Mucosa of descending colon (tissue), 3 donors: ENCODE results near the gene RBFOX2. TPM values are rescaled to one million over a fixed set of nuclear protein-coding genes. Genes with fewer than 3 reads are reported as not detected.

ENCODE experiments used
- ATAC-seq: fragments of 200-7000 bp; cut with Tn5 transposase; one replicate; pipeline ENCODE4 v1.9.1; 2020; ENCODE audit warnings: mild to moderate bottlenecking, moderate library complexity
- DNase-seq, 3 donors: peaks; one replicate each; pipeline ENCODE4 v3.0.0-alpha.2; 2020
- H3K36me3 ChIP-seq: fragments of 200-600 bp; one replicate; pipeline ENCODE4 v1.8.0; 2021; ENCODE audit warnings: low read depth, mild to moderate bottlenecking
- H3K4me1 ChIP-seq: fragments of 200-600 bp; one replicate; pipeline ENCODE4 v1.8.0; 2021; ENCODE audit warnings: low read depth, mild to moderate bottlenecking
- H3K4me3 ChIP-seq: fragments of 200-600 bp; one replicate; pipeline ENCODE4 v1.8.0; 2021; ENCODE audit warnings: mild to moderate bottlenecking
- H3K9me3 ChIP-seq: fragments of 200-600 bp; one replicate; pipeline ENCODE4 v1.8.0; 2021; ENCODE audit warnings: mild to moderate bottlenecking
- intact Hi-C, 2 donors: fragments of 100-400 bp; cut with DNase I in 1 of 2; cut with micrococcal nuclease in 1 of 2; formaldehyde crosslinking; loops; one replicate each; pipeline versions ENCODE4 v1.11.0 to v1.11.1; 2022; cut with DNase I, micrococcal nuclease
- total RNA-seq, 3 donors: library from RNA; stranded (reverse); fragmentation: NEBNext Ultra II Directional in 2 of 3; extraction: Animal tissue kit (Norgen Biotek cat#: 25700) in 2 of 3; gene quantifications; one replicate each; pipeline versions ENCODE4 v1.2.1 to v1.2.4, GENCODE V29; 2021 to 2023
- TF ChIP-seq, protein P1 (sequence below): fragments of 200-600 bp; IDR thresholded peaks from one replicate; pipeline ENCODE4 v1.8.0; 2022; ENCODE audit warnings: antibody characterized with exemption, mild to moderate bottlenecking
- donor health status: DM: no; HTN: no; CAD: no; lungs with moderate emphysema.
- donor health status: DM: no; HTN: no; CAD: no.
- donor health status: DM: no; HTN: yes; CAD: no.

RBFOX2 gene
- total RNA-seq, 3 donors from 2014 or later: 46.0 to 141 (median 46.2) TPM

DNA sequence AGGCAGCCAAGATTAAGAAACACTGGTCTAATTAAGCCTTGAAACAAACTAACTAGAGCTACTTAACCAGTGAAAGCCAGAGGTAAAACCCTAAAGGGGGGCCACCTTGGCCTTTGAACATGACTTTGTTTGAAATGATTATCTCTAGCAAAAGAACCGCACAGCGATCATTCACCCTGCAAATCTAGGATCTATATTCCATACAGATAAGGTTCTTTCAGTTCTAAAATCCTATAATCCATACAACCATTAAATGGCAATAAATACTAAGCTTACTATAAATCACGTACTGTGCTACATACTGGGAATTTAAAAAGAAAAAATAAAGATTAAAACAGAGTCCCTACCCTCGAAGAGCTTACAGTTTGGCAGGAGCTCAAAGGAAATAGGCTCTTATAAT, 40.6 kb downstream of the RBFOX2 start:
- Histone ChIP-seq H3K4me3 (no peak overlapping the region), H3K9me3 (no peaks in the 10 kb centered on the region), H3K4me1 (peaks cover 5% of the 10 kb centered on the region), H3K36me3 (no peaks in the 10 kb centered on the region)
- ATAC-seq (no peak), DNase-seq (no peak)
- TF ChIP-seq, protein P1, sequence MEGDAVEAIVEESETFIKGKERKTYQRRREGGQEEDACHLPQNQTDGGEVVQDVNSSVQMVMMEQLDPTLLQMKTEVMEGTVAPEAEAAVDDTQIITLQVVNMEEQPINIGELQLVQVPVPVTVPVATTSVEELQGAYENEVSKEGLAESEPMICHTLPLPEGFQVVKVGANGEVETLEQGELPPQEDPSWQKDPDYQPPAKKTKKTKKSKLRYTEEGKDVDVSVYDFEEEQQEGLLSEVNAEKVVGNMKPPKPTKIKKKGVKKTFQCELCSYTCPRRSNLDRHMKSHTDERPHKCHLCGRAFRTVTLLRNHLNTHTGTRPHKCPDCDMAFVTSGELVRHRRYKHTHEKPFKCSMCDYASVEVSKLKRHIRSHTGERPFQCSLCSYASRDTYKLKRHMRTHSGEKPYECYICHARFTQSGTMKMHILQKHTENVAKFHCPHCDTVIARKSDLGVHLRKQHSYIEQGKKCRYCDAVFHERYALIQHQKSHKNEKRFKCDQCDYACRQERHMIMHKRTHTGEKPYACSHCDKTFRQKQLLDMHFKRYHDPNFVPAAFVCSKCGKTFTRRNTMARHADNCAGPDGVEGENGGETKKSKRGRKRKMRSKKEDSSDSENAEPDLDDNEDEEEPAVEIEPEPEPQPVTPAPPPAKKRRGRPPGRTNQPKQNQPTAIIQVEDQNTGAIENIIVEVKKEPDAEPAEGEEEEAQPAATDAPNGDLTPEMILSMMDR: no peak
- intact Hi-C loops: no loop called here

GRCh38 chr22:35987487-35987886, 41.1 kb downstream of the RBFOX2 start:
- Histone ChIP-seq H3K36me3 (no peaks in the 10 kb centered on the region), H3K4me1 (peaks cover 5% of the 10 kb centered on the region), H3K9me3 (no peaks in the 10 kb centered on the region), H3K4me3 (no peak overlapping the region)
- DNase-seq (no peak), ATAC-seq (no peak)
- intact Hi-C loops: no loop called here
- TF ChIP-seq, protein P1: no peak

DNA sequence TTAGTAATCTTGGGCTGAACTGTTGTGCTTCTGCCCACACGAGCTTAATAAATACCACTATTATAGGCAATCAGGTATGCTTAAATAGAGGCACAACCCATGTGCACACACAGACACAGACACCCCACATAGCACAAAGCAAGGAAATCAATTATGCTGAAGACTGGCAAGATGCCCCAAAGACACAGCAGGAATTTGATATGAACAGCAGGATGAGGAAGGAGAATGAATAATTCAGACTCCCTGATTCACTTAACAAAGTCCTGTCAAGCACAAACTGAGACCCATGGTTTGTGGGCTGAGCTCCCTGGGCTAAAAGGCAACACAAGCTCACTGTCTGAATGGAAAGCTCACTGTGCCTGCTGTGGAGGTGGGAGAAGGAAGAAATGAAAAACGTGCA, 42.5 kb downstream of the RBFOX2 start:
- Histone ChIP-seq H3K4me3 (no peak overlapping the region), H3K9me3 (no peaks in the 10 kb centered on the region), H3K4me1 (peaks cover 5% of the 10 kb centered on the region), H3K36me3 (no peaks in the 10 kb centered on the region)
- ATAC-seq (no peak), DNase-seq (no peak)
- intact Hi-C loops: no loop called here
- TF ChIP-seq, protein P1: no peak

DNA sequence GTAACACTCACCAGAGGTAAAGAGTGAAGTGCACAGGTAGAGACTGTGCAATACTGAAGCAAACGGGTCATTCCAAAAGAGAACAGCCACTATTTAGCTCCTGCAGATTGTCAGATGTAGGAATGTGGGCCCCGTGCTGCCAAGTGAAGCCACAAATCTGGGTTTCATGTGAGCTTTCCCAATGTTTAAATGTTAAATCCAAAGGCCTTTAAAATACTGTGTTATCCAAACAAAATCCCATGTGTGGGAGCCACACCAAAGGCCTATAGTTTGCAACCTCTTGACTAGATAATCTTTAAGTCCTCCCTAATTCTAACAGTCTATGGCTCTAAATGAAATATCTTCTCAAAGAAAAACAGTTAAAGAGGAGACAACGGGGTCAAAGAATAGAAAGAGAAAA, 43.3 kb downstream of the RBFOX2 start:
- Histone ChIP-seq H3K9me3 (no peaks in the 10 kb centered on the region), H3K4me3 (no peak overlapping the region), H3K36me3 (no peaks in the 10 kb centered on the region), H3K4me1 (peaks cover 5% of the 10 kb centered on the region)
- TF ChIP-seq, protein P1: no peak
- no peak for ATAC-seq
- intact Hi-C loops: no loop called here
- no peak for DNase-seq

DNA sequence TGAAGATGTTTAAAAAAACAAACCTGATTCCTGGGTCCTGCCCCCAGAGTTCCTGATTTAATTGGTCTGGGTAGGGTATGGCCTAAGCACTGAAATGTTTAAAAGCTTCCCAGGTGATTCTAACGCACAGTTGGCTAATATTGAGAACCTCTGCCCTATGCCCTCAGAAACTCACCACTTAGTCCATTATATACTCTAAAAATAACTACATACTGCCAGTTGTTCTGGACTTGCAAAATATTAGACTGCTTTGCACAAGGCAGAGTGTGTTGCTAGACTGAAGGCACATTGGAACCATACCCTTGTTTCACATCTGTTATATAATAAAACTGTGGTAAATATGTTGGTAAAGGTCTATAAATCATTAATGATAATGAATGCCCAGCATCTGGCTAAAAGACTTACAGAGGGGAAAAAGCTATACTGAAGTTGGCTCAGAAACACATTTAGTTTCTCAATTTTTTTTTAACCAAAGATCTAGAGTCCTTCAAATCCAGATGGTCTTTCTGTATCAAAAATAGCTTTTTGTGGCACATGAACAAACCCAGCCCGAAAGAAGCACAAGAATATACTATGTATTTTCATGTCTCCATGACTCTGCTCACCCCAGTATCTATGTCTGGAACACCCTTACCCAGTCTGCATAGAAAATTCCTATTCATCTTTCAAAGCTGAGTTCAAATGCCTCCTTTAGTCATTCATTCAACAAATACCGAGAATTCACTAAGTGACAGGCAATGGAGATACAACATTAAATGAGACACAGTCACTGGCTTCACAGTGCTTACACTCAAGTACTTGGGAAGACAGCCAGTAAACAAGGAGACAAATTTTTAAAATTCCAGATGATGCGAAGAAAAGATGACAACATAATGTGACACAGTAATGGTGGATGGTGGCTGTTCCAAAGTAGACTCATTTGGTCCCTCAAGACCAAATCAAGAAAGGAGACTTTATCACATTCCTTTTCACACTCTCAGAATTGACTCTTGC, 44.1 kb downstream of the RBFOX2 start:
- no peaks in the 10 kb centered on the region for H3K9me3 ChIP-seq
- no peak for DNase-seq
- H3K4me1 ChIP-seq: peaks cover 5% of the 10 kb centered on the region
- H3K4me3 ChIP-seq: no peak overlapping the region
- intact Hi-C loops: no loop called here
- H3K36me3 ChIP-seq: no peaks in the 10 kb centered on the region
- ATAC-seq: no peak
- TF ChIP-seq, protein P1: no peak
